GM12872 (cell line): Measurements from ENCODE around the gene NPR1.

ENCODE experiments used
- TF ChIP-seq, protein P1 (sequence below): IDR thresholded peaks from 3 replicates; pipeline ENCODE4 v1.5.1; 2011; ENCODE audit warnings: low read depth, mild to moderate bottlenecking, low read length, moderate library complexity; ENCODE audit not compliant: insufficient read depth

Gene NPR1

DNA sequence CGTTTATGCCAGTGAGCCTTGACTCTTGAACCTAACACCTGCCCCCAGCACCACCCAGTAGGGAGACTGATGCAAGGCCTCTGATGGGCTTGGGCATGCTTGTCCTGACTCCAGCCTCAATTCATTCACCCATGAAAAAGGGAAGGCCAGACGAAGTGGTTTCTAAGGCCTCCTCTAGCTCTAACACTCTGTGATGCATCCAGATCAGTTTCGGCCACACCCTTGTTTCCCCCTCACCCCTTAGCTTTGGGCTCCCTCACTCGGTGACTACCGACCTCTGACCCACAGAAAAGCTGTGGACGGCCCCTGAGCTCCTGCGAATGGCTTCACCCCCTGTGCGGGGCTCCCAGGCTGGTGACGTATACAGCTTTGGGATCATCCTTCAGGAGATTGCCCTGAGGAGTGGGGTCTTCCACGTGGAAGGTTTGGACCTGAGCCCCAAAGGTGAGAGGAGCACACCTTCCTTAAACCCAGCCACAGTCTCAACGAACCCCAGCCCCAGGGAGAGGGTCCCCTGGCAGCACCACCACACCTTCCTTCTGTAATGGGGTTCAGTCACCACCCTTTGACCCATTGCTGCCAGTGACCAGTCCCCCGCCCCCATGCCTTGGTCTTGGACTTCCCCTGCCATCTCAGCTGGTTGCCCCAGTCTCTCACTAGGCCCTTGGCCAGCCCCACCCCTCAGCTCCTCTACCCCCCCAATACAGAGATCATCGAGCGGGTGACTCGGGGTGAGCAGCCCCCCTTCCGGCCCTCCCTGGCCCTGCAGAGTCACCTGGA lies 9.0 kb downstream of the NPR1 start:
- TF ChIP-seq, protein P1, sequence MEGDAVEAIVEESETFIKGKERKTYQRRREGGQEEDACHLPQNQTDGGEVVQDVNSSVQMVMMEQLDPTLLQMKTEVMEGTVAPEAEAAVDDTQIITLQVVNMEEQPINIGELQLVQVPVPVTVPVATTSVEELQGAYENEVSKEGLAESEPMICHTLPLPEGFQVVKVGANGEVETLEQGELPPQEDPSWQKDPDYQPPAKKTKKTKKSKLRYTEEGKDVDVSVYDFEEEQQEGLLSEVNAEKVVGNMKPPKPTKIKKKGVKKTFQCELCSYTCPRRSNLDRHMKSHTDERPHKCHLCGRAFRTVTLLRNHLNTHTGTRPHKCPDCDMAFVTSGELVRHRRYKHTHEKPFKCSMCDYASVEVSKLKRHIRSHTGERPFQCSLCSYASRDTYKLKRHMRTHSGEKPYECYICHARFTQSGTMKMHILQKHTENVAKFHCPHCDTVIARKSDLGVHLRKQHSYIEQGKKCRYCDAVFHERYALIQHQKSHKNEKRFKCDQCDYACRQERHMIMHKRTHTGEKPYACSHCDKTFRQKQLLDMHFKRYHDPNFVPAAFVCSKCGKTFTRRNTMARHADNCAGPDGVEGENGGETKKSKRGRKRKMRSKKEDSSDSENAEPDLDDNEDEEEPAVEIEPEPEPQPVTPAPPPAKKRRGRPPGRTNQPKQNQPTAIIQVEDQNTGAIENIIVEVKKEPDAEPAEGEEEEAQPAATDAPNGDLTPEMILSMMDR: no peak

DNA sequence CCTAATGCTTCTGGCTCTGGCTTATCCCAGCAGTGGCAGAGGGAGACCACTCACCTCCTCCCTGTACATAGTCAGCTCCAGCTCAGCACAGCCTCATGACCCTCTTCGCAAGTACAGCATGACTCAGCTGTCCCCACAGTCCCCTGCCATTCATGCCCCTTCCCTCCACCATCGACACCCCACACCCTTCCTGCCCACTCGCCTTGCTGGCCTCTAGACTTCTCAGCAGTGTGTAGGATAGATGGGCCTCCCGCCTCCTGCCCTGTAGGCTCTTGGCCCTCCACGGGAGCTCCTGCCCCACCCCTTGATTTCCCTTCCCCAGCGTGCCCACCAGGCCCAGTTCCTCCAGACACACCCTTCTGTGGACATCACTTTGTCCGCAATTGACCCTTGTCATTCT lies 9.8 kb downstream of the NPR1 start:
- TF ChIP-seq, protein P1: no peak

DNA sequence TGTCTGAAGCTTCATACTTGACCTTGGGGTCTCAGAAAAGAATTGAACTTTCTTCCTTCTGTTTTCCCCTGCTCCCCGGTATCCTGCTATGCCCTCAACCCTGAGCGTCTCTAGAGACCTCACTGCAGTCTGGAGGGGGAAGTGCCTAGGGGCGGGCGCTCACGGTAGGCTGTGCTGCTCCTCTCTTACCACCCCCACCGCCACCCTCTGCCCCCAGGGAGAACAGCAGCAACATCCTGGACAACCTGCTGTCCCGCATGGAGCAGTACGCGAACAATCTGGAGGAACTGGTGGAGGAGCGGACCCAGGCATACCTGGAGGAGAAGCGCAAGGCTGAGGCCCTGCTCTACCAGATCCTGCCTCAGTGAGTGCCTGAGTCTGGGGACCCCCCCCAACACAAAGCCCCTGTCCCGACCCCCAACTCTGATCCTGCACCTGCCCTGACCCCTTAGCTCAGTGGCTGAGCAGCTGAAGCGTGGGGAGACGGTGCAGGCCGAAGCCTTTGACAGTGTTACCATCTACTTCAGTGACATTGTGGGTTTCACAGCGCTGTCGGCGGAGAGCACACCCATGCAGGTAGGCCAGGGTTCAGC lies 10.3 kb downstream of the NPR1 start:
- TF ChIP-seq, protein P1: no peak

- TF ChIP-seq, protein P1: no peak
Measured at GRCh38 chr1:153693466-153693865, 15.0 kb downstream of the NPR1 start.

GRCh38 chr1:153696741-153697140 lies 18.3 kb downstream of the NPR1 start:
- TF ChIP-seq, protein P1: no peak

- TF ChIP-seq, protein P1: no peak
Measured at GRCh38 chr1:153697191-153698019, 18.9 kb downstream of the NPR1 start.

- TF ChIP-seq, protein P1: no peak
Measured at GRCh38 chr1:153698020-153698922, 19.8 kb downstream of the NPR1 start.
